HG02884 (cell line): ENCODE data around the gene GATB.

ENCODE experiments used
- ATAC-seq: cut with Tn5 transposase; IDR thresholded peaks from one replicate; pipeline ENCODE4 v1.9.1; 2021; ENCODE audit warnings: mild to moderate bottlenecking, moderate library complexity; ENCODE audit not compliant: unreplicated experiment

Gene GATB, protein sequence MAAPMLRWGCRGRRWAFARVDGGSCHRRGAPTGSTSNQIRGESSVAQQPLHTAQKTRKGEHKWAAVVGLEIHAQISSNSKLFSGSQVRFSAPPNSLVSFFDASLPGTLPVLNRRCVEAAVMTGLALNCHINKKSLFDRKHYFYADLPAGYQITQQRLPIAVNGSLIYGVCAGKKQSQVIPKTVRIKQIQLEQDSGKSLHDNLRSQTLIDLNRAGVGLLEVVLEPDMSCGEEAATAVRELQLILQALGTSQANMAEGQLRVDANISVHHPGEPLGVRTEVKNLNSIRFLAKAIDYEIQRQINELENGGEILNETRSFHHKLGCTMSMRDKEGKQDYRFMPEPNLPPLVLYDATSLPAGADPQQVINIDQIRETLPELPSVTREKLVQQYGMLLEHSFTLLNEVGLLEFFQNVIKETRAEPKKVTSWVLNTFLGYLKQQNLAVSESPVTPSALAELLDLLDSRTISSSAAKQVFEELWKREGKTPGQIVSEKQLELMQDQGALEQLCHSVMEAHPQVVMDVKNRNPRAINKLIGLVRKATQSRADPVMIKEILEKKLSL

DNA sequence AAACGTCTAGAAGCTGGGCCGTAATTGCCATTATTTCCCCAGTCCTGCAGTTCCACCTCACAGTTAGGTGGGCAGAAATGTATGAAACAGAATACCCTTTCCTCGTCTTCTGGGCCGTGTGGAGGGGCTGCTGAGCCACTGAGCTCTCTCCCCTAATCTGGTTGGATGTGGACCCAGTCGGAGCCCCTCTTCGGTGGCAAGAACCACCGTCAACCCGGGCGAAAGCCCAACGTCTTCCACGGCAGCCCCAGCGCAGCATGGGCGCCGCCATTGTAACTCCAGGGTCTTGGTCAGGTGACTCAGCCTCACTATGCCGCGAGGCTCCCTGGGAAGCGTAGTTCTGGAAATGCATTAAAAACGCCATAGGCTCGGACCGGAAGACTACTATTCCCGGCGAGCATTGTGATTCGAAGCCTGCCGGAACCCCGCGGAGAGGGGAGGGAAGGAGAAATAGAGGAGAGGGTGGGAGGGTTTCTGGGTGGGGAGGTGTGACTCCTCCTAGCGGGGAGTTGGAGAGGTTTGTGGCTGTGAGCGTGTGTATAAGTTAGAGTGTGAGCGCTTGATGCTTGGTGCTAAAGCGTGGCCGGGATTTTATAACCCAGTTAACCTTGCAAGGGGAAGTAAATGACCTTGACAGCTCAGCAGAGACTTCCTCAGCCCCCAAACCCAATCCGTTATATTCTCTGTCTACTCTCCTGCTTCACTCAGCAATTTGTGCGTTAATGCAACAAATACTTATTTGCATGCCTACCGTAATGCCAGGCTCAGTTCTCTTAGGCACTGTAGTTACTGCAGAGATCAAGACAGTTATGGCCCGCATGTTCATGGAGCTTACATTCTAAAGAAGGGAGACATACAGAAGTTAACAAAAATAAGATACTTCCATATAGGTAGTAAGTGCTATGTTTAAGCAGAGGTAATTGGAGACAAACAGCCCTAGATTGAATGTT lies at the start of gene GATB:
TSS of gene GATB (minus strand) at position 296 of the 950 bp plus-strand sequence. CDS start at position 271, 25 bp downstream.
- peak; percentile 99 for ATAC-seq

DNA sequence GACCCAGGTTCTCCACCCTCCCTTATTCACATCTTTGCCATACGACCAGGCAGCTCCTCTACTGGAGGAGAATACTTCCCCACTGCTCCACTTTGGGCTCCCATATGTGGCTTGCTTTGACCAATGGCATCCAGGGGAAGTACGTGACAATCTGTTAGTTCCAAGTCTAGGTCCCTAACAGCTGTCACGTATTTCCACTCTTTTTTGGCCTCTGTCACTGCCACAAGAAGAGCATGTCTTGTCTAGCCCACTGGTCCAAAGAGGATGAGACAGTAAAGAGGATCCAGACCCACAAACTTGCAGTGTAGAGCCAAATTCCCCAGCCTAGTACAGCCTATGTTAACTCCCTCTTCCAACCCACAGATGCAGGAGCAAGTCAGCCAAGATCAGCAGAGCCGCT lies 49.7 kb upstream of the GATB start:
- ATAC-seq = no peak

DNA sequence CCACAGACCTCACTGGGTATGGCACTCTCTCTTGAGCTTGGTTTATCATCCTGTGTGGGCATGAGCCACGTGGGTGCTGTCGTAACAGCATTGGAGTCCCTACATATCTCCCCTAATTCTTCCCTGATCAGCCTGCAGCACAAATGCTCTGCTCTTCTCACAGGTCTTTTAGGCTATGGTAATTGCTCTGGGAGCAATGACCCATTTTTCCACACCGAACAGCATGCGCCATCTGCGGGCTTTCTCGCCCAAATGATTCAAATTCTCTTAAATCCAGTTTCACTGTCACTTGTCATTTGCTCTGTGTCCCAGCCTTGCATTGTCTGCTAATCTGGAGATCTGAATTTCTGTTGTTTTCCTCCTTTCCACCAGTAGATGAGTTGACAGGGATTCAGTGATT lies 48.9 kb upstream of the GATB start:
- ATAC-seq = no peak

DNA sequence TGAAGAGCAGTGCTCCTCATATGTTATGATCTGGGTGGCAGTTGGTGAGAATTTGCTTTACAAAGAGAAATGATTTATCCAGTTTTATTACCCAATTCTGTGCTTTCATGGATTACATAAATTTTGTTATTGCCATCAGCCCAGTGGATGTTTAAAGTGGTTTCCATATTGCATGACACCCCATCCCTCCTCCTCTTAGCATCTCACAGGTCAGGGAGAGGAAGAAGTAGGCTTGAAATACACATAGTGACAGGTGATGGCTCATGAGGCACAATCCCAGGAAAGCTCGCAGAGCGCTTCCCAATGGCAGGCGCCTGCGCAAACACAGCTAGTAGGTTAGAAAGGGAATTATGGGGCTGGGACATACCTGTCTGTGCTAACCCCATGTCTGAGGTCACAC lies 47.7 kb upstream of the GATB start:
- ATAC-seq = no peak

DNA sequence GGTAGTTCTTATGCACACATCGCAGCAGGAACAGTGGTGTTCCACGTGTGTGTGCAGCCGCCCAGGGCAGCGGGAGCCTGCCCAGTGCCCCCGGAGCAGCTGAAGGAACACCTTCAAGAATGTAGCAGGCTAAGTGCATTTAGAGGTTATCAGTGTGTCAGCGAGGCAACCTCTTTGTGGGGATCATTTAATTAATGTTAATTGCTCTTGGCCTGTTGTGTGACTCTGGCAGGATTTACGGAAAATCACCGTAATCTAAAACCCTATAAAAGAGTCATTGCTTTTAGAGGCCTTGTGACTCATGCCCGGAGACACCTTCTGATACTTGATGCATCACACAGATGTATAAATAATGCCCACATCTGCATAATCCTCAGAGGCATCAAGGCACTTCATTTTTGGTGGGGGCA lies 47.3 kb upstream of the GATB start:
- no peak for ATAC-seq

DNA sequence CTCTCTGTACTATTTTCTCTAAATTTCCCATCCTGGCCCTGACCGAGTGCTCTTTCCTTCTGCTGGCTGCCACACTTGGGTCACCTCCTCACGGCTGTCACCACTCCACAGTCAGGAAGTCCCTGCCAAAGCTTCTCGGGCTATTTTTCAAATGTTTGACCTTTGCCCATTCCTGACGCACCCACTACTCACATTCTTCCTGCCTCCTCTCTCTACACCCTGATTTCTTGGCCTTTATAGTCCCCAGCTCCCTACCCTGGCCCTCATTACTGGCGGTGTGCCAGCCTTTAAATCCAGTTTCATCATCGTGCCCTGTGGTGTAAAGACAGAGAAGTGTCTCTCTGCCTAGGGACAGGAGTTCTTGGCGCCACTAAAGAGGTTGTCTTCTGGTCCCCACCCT lies 46.4 kb upstream of the GATB start:
- no peak for ATAC-seq

DNA sequence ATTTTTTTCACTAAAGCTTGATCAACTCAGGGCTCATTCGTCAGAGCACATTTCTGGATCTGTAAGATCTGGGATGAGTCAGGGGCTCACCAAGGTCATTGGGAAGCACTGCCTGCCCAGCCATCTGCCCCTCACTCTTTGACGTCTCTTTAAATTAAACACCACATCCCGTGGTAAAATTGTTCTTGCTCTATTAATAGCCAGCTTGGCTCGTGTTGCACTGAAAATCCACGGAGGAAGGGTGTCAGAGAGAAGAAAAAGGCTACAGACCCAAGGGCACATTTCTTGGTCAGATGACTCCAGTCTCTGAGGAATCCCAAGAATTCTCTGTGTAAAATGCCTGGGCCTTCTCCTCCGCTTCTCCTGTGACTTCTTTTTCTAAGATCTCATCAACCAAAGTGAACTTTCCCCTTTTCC lies 45.7 kb upstream of the GATB start:
- ATAC-seq = no peak

DNA sequence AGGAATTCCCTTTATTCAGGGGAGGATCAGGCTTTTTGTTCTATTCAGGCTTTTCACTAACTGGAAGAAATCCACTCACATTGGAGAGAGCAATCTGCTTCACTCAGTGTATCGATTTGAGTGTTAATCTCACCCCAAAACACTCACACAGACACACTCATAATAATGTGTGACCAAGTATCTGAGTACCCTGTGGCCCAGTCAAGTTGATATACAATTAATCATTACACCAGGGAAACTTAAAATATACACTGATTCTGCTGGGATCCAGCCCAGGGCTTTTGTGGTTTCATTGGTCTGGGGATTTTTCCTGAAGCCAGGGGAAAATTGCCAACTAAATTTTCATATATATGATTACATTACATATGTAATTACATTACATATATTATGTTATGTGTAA lies 44.0 kb upstream of the GATB start:
- ATAC-seq = no peak

DNA sequence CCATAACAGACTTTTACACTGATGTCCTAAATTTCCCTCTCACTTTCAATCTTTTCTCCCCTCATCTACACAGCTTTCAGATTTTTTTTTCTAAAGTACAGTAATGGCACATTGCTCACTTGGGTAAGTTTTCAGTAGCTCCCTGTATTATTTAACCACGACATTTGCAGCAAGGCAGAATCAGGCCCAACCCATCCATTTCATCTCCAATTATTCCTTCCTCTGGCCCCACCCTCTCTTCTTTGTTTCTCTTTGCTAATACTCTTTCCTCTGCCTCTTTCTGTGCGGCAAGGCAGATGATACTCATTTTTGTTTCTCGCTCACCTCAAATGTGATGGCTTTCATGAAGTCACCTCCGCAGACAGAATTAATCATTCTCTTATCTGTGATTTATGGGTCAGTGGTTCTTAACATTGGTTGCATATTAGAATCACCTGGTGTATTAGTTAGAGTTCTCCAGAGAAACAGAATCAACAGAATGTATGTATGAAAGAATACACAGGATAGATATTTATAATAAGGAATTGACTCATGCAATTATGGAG lies 43.4 kb upstream of the GATB start:
- ATAC-seq = no peak

DNA sequence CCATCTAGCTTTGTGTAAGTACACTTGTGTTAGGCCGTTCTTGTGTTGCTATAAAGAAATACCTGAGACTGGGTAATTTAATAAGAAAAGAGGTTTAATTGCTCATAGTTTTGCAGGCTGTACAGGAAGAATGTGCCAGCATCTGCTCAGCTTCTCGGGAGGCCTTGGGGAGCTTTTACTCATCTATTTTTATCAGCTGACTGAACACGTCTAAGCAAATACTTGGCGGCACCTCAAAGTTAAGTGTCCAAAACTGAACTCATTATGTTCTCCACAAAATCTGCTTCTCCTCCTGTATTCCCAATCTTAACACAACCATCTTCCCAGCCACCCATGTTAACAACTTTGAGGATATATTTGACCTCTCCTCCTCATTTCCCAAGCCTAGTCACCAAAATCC lies 42.4 kb upstream of the GATB start:
- ATAC-seq = no peak

DNA sequence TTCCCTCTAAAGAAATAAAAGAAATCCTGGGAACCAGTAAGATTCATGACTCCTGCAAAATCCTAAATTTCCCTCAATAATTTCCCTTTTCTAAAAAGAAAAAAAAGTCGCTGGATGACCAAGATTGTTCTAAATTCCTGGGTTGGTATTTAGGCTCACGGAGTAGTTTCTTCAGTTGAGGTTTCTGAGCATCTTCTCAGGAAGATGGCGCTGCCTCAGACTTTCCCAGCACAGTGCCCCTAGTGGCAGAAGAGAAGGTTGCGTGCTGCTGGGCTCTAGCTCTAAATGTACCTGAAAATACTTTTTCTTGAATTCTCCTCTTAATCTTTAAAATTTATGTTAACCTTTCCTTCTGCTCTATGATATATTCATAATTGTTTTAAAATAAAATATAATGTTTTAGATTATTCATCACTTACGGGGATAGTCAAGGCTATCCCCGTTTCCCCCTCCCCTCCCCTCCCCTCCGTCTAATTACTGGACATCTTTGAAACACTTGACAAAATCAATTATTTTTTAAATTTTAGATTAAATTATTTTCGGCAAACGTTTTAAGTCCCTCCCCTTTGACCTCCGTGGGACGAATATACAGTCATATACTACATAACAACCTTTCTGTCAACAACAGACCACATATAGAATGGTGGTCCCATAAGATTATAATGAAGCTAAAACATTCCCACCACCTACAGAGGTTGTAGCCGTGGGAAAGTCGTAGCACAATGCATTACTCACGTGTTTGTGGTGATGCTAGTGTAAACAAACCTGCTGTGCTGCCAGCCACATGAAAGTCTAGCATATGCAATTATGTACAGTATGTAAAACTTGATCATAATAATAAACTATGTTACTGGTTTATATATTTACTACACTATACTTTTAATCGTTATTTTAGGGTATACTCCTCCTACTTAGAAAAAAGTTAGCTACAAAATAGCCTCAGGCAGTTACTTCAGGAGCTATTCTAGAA lies 41.0 kb upstream of the GATB start:
- ATAC-seq = no peak

DNA sequence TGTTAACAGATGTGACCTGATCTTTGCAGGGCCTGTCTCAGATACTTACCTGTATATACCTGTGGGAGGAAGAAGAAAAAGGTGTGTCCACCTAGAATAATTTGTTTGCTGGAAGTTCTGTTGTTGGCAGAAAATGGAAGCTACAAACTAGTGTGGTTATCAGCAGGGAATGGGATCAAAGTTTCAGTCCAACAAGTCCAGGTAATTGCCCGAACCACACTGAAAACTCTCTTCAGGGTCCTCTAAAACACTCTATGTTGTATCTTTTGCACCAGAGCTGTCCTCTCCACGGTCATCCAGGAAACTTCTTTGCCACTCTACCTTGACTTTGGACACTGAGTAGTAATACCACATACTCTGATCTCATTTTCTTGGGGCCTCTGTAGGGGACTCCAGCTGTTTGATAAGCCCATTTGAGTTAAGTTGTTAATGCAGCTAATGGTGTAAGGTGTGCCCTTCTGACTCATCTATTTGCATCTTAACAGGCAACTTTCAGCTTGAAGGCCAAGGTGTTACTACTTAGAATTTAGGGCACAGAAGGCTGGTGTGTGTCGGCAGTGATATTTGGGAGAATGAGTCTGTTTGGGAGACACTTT lies 38.7 kb upstream of the GATB start:
- no peak for ATAC-seq

DNA sequence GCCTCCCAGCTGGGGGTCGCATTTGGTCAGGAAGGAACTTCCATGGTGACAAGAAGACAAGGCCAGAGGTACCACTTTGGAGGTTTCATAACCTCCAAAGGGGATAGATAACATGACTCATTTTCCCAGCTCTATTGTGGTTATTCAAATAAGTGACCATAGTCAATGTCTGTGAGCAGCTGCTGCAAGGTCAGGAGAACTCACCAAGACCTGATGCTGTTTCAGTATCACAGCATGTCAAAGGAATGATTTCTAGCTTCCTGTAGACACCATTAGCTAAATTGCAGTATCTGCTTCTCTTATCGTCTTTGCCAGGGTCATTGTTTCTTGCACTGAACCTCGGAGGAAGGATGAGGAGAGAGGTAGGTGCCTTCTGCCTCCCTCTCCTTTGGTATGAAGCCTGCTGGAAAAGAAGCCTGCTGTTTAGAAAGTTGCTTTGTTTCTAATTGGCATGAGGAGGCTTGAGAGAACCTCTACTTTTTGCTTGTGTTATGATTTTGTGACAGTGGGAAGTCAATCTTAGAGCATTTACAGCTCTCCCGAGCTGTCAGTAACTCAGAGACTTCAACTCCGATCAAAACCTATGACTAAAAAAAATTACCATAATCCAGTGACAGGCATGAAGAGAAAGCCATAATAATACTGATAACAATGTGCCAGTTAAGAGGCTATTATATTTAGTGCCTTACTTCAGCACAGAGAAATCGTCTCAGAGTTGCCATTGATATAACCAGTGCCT lies 38.0 kb upstream of the GATB start:
- peak; percentile 82 for ATAC-seq

DNA sequence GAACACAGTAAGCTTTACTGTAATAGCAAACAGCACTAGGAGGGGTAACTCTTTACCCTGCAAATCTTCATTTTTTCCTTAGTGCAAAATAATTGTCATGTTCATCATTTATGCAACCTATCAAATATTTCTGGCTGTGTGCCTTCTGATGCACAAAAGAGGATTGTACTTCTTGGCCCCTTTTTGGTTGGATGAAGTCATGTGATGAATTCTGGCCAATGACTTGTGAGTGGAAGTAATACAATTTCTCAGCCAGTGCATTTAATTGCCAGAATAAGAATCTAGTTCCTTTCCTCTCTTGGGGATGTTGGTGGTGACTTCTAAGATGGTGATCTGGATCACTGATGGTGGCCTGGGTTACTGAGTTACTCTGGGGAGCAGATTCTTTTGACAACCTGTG lies 37.0 kb upstream of the GATB start:
- ATAC-seq = no peak

DNA sequence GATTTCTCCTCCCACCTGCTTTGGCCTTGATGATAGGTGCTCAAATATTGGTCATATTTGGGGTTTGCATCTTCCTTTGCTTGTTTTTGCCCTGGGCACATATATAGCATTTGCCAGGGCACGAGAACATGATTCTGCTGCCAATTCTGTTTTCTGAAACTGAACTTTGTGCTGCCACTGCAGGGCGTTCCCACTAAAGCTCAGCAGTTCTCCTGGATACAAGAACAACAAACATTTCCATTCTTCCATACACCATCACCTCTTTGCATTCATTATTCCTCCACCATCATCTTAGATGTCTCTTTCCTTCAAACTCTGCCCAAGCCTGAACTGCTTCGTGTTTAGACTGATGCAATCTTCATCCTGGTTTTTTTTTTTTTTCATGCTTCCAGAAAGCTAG lies 36.3 kb upstream of the GATB start:
- ATAC-seq = no peak

DNA sequence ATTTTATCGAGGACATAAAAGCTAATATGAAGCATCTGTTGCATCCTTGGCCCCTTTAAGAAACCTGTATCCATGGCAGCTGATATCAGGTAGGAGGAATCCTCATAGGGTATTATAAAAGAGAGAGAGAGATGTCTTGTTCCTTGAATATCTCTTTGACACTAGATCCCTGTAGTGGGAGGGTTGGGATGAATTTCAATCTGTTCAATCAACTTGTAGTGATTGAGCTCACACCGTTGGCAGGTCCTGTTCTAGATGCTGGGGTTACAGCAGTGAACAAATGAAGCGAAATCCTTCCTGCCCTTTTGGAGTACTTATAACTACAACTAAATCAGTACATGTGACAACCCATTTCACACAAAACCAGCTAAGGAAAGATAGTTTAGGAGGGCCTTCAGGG lies 35.3 kb upstream of the GATB start:
- ATAC-seq = no peak

DNA sequence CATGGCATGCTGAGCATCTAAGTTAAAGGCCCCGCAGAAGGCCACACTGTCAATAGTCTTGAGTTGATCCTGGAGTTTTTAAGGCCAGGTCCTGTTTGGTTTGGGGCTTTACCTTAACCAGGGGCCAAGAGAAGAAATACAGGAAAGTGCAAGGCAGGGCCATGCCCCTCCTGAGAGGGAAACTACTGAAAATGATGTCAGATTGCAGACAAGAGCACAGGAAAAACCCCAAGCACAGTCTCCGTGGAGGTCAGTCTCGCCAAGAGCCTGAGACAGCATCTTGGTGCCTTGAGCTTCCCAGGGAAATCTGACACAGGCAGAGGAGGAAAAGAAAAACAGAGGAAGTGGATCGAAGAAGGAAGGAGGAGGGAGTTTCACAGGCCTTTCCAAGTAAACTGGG lies 32.2 kb upstream of the GATB start:
- no peak for ATAC-seq

DNA sequence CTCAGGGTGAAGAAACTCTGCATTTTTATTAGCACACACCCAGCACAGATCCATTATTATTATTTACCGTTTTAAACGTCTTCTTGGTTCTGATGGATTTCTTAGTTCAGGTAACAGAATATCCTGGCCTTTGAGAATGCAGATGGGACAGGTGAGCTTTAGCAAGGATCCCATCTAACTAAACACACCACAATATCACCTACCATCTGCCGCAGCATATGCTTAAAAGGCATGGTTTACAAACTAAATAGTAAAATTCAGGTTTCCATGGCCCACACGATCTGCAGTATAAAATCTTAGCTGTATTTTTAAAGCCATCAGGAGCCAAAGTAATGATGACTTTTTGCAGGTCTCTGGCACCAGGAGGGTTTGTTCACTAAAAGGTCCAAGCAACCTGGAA lies 31.7 kb upstream of the GATB start:
- no peak for ATAC-seq

DNA sequence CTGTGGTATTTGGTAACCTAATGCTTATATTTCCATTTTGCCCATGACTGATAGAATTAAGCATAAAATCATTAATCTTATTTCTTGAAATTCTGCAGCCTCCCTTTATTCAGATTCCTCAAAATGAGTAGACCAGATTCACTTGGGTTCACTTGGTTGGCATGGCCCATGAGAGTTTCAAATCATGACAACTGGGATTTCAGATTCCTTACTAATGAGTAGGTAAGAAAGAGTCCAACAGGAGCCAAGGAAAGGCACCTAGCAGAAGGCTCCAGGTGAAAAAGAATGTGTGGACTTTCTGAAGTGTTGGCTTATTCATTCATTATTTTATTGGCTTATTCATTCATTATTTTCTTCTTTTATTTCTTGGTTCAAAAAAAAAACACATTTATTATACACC lies 27.2 kb upstream of the GATB start:
- no peak for ATAC-seq
